Neural cell (in vitro differentiated cells): ENCODE measurements around the gene GGN.

Experiments used
- EZH2 ChIP-seq: fragments of 200-600, 300-800 bp; shearing (Covaris generic), sonication (generic); IDR thresholded peaks from 2 replicates; pipeline ENCODE4 v1.6.1; 2014; ENCODE audit warnings: antibody characterized with exemption, low read length, borderline replicate concordance, mild to moderate bottlenecking; ENCODE audit not compliant: insufficient read depth, poor library complexity, severe bottlenecking
- POLR2AphosphoS5 ChIP-seq: IDR thresholded peaks from 2 replicates; pipeline ENCODE4 v1.6.1; 2012
- SMC3 ChIP-seq: fragments of 450-650 bp; conservative IDR thresholded peaks from 2 replicates; pipeline ENCODE4 v1.6.1; 2014; ENCODE audit warnings: antibody characterized with exemption, mild to moderate bottlenecking, moderate library complexity; ENCODE audit not compliant: poor library complexity
- TF ChIP-seq, protein P1 (sequence below): fragments of 450-650 bp; IDR thresholded peaks from 2 replicates; pipeline ENCODE4 v1.5.1; 2014; ENCODE audit warnings: antibody characterized with exemption, mild to moderate bottlenecking, moderate library complexity; ENCODE audit not compliant: poor library complexity, severe bottlenecking

DNA sequence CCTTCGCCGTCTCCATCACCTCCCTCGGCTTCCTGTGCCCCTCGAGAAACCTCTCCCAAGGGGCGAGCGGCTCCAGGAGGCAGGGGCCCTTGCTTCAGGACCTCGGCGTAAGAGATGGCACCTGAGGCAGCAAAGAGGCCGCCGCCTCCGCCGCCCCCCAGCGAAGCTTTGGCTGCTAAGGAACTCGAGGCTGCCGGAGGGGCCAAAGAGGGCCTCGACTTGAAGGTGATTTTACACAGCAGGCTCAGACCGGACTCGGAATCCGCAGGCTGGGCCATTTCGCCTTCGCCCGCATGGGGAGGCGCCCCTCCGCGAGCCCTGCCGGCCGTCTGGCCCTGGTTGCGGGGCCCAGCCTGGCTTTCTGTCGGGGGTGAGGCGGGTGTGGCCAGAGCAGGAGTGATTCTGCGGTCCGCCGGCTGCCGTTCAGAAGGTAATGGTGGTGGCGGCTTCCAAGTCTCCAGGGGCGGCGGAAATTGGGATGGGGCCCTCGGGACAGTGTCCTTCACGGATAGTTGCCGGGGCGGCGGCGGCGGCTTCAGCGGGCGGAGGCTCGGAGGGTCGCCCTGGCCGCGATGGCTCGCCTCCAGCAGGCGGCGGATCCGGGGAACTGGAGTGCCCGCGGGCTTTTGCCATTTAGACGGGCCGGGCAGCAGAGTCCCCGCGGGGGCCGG, 1.4 kb downstream of the GGN start:
- TF ChIP-seq EZH2 (no peak), SMC3 (no peak), POLR2AphosphoS5 (no peak)
- TF ChIP-seq, protein P1, sequence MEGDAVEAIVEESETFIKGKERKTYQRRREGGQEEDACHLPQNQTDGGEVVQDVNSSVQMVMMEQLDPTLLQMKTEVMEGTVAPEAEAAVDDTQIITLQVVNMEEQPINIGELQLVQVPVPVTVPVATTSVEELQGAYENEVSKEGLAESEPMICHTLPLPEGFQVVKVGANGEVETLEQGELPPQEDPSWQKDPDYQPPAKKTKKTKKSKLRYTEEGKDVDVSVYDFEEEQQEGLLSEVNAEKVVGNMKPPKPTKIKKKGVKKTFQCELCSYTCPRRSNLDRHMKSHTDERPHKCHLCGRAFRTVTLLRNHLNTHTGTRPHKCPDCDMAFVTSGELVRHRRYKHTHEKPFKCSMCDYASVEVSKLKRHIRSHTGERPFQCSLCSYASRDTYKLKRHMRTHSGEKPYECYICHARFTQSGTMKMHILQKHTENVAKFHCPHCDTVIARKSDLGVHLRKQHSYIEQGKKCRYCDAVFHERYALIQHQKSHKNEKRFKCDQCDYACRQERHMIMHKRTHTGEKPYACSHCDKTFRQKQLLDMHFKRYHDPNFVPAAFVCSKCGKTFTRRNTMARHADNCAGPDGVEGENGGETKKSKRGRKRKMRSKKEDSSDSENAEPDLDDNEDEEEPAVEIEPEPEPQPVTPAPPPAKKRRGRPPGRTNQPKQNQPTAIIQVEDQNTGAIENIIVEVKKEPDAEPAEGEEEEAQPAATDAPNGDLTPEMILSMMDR, result no peak
